ENCODE results near the gene OTP.

DNA sequence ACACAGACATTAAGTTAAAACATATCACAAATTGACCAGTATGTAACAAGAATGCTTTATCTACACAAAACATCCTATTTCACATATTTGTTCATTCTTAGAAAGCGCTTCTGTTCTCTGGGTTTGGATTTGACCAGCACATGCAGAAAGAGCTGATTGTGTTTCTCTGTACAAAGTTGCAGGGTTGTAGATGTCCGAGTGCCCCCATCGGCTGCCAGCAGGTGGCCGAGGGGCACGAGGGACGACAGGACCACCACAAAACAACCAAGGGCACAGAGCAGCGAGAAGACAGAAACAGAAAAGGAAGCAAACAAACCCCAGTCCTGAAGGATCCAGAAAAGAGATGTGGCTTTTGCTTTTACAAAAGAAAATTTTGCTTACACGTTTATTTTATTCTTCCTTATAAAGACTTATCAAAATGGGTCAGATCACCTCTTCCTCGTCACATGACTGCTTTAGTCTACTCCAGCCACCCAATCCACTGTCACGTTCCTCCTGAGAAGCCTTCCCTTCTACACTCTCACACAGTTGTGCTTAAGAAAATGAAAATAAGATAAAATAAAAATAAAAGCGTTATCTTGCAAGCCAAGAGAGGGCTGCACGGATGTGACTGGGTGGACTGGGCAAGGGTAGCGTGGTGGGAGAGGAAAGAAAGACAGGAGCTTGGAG is 9.5 kb downstream of the OTP start:
- TF ChIP-seq EZH2 (IDR thresholded peaks at IDR 0.05; ENCODE audit: insufficient read depth, low read length), result peak; percentile 60
- TF ChIP-seq, protein P1, sequence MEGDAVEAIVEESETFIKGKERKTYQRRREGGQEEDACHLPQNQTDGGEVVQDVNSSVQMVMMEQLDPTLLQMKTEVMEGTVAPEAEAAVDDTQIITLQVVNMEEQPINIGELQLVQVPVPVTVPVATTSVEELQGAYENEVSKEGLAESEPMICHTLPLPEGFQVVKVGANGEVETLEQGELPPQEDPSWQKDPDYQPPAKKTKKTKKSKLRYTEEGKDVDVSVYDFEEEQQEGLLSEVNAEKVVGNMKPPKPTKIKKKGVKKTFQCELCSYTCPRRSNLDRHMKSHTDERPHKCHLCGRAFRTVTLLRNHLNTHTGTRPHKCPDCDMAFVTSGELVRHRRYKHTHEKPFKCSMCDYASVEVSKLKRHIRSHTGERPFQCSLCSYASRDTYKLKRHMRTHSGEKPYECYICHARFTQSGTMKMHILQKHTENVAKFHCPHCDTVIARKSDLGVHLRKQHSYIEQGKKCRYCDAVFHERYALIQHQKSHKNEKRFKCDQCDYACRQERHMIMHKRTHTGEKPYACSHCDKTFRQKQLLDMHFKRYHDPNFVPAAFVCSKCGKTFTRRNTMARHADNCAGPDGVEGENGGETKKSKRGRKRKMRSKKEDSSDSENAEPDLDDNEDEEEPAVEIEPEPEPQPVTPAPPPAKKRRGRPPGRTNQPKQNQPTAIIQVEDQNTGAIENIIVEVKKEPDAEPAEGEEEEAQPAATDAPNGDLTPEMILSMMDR (IDR thresholded peaks at IDR 0.05; ENCODE audit: insufficient read depth, low read depth, low read length), result no peak
